GM23338 (cell line): ENCODE measurements around the gene FAM20C. TPM values are rescaled to one million over a fixed set of nuclear protein-coding genes. Genes with fewer than 3 reads are reported as not detected.

Experiments used
- ATAC-seq: fragments of 200-7000 bp; cut with Tn5 transposase; 3 replicates; pipeline ENCODE4 v1.9.1; 2020
- DNase-seq: peaks from one replicate; pipeline ENCODE4 v3.0.0-alpha.2; 2015; ENCODE audit warnings: low spot score
- H2AFZ ChIP-seq: fragments of 200-600 bp; sonication (generic); 2 replicates; pipeline ENCODE4 v1.8.0; 2016; ENCODE audit warnings: antibody characterized with exemption, mild to moderate bottlenecking, moderate library complexity
- H3F3A ChIP-seq: fragments of 200-600 bp; sonication (generic); replicated peaks from 2 replicates; pipeline ENCODE4 v1.8.0; 2017; ENCODE audit warnings: antibody characterized with exemption, mixed run types, low read depth
- H3K27ac ChIP-seq: fragments of 200-600 bp; sonication (generic); 2 replicates; pipeline ENCODE4 v1.6.1; 2016; ENCODE audit warnings: low read depth
- H3K27me3 ChIP-seq: fragments of 200-600 bp; sonication (generic); 2 replicates; pipeline ENCODE4 v1.8.0; 2016; ENCODE audit warnings: mild to moderate bottlenecking, mixed run types, moderate library complexity; ENCODE audit not compliant: insufficient read depth
- H3K36me3 ChIP-seq: fragments of 200-600 bp; sonication (generic); 2 replicates; pipeline ENCODE4 v1.8.0; 2016; ENCODE audit warnings: mild to moderate bottlenecking; ENCODE audit not compliant: insufficient read depth
- H3K4me1 ChIP-seq: fragments of 200-600 bp; sonication (generic); 2 replicates; pipeline ENCODE4 v1.8.0; 2016; ENCODE audit warnings: mild to moderate bottlenecking, moderate library complexity; ENCODE audit not compliant: insufficient read depth
- H3K4me2 ChIP-seq: fragments of 200-600 bp; sonication (generic); 2 replicates; pipeline ENCODE4 v1.7.1; 2017; ENCODE audit warnings: mixed run types
- H3K4me3 ChIP-seq: fragments of 200-600 bp; sonication (generic); 2 replicates; pipeline ENCODE4 v1.6.1; 2016; ENCODE audit warnings: mixed run types
- H3K79me2 ChIP-seq: fragments of 200-600 bp; sonication (generic); replicated peaks from 2 replicates; pipeline ENCODE4 v1.8.0; 2017; ENCODE audit warnings: mild to moderate bottlenecking; ENCODE audit not compliant: insufficient read depth
- H3K9me2 ChIP-seq: fragments of 200-600 bp; sonication (generic); 2 replicates; pipeline ENCODE4 v1.8.0; 2017; ENCODE audit not compliant: insufficient read depth
- H4K20me1 ChIP-seq: fragments of 200-600 bp; sonication (generic); replicated peaks from 2 replicates; pipeline ENCODE4 v1.8.0; 2017; ENCODE audit warnings: mild to moderate bottlenecking; ENCODE audit not compliant: insufficient read depth
- H3K27ac Mint-ChIP-seq: 2 replicates; pipeline ENCODE4 v1.8.0; 2020; ENCODE audit warnings: inconsistent platforms, mild to moderate bottlenecking, moderate library complexity, mixed read lengths
- H3K27me3 Mint-ChIP-seq: 3 replicates; pipeline ENCODE4 v1.8.0; 2022; ENCODE audit warnings: low read depth, mild to moderate bottlenecking, moderate library complexity, mixed read lengths, inconsistent platforms; ENCODE audit not compliant: insufficient read depth, poor library complexity
- H3K36me3 Mint-ChIP-seq: 3 replicates; pipeline ENCODE4 v1.8.0; 2021; ENCODE audit warnings: low read depth, mild to moderate bottlenecking, inconsistent platforms, moderate library complexity, mixed read lengths
- H3K4me1 Mint-ChIP-seq: 3 replicates; pipeline ENCODE4 v1.8.0; 2020; ENCODE audit warnings: mild to moderate bottlenecking, inconsistent platforms, mixed read lengths
- H3K4me3 Mint-ChIP-seq: 3 replicates; pipeline ENCODE4 v1.8.0; 2021; ENCODE audit warnings: moderate library complexity, mild to moderate bottlenecking, inconsistent platforms, mixed read lengths
- H3K9me3 Mint-ChIP-seq: 3 replicates; pipeline ENCODE4 v1.8.0; 2020; ENCODE audit warnings: moderate library complexity, mild to moderate bottlenecking, inconsistent platforms, mixed read lengths
- CTCF ChIP-seq, 2 experiments: fragments of 200-600 bp in 1 of 2; sonication (generic) in 1 of 2; conservative IDR thresholded peaks; 2 replicates each; pipeline versions ENCODE4 v1.5.1 to v1.6.1; 2016 to 2017; ENCODE audit warnings: antibody characterized with exemption in 2 of 2, low read depth in 2 of 2, mild to moderate bottlenecking in 2 of 2, moderate library complexity in 1 of 2
- ETS1 ChIP-seq: IDR thresholded peaks from 2 replicates; pipeline ENCODE4 v1.6.1; 2016; ENCODE audit warnings: antibody characterized with exemption
- EZH2 ChIP-seq: fragments of 200-600 bp; sonication (generic); IDR thresholded peaks from one replicate; pipeline ENCODE4 v1.8.0; 2017; ENCODE audit warnings: antibody characterized with exemption, mild to moderate bottlenecking, low read depth; ENCODE audit not compliant: unreplicated experiment
- EZH2phosphoT487 ChIP-seq: fragments of 200-600 bp; sonication (generic); IDR thresholded peaks from one replicate; pipeline ENCODE4 v1.8.1; 2018; ENCODE audit warnings: antibody characterized with exemption; ENCODE audit not compliant: unreplicated experiment
- NANOG ChIP-seq: IDR thresholded peaks from 2 replicates; pipeline ENCODE4 v1.6.1; 2016; ENCODE audit warnings: antibody characterized with exemption, borderline replicate concordance
- STAT1 ChIP-seq: IDR thresholded peaks from one replicate; pipeline ENCODE4 v1.6.1; 2016; ENCODE audit warnings: antibody characterized with exemption; ENCODE audit not compliant: unreplicated experiment
- ZNF331 ChIP-seq: fragments of 250-450 bp; sonication (Bioruptor Pico); IDR thresholded peaks from 2 replicates; pipeline ENCODE4 v1.5.0; 2020; ENCODE audit warnings: low read depth, mild to moderate bottlenecking, moderate library complexity
- polyA plus RNA-seq: library from polyadenylated mRNA; unstranded; fragments of >200 nt; fragmentation: Nextera tagmentation; extraction: Ambion mirVana; gene quantifications from 2 replicates; pipeline ENCODE4 v1.2.1, GENCODE V29; 2016
- total RNA-seq: library from RNA; depleted of rRNA; stranded (reverse); fragments of >200 nt; shearing (Covaris generic); gene quantifications from 2 replicates; pipeline ENCODE4 v1.2.3, GENCODE V29; 2014

The FAM20C gene
- total and polyA plus RNA-seq, 2 experiments from 2014 or later = 7.6 to 24.8 TPM

- Histone ChIP-seq H2AFZ (no peak overlapping the region), H4K20me1 (0 out of 2 replicates have a peak, but pooled peaks cover 4% of the 10 kb centered on the region), H3K4me3 (no peak overlapping the region), H3K27ac (0 out of 2 replicates have a peak overlapping the region, but pooled peaks have one; percentile 19), H3K4me2 (no peak overlapping the region), H3K27me3 (no peaks in the 10 kb centered on the region), H3K4me1 (no peaks in the 10 kb centered on the region), H3K36me3 (no peaks in the 10 kb centered on the region), H3K79me2 (no peaks in the 10 kb centered on the region), H3K9me2 (no peaks in the 10 kb centered on the region), H3F3A (no peaks in the 10 kb centered on the region)
- H3K9me3 Mint-ChIP-seq = no peaks in the 10 kb centered on the region
- TF ChIP-seq NANOG (no peak), CTCF (conservative IDR thresholded peaks at IDR 0.05; ENCODE audit: low read depth in 2 of 2) (peak; percentile 43 to 61)
- DNase-seq (peak; percentile 81), ATAC-seq (peak; percentile 90)
- no peak overlapping the region for H3K4me3 Mint-ChIP-seq
- peaks cover 11% of the 10 kb centered on the region for H3K4me1 Mint-ChIP-seq
- peaks cover 14% of the 10 kb centered on the region for H3K36me3 Mint-ChIP-seq
- peaks cover 7% of the 10 kb centered on the region for H3K27me3 Mint-ChIP-seq
- peak overlapping the region; percentile 64 for H3K27ac Mint-ChIP-seq
Observed at GRCh38 chr7:220151-220841, 27.9 kb downstream of the FAM20C start.

- no peak for DNase-seq
Observed at GRCh38 chr7:221978-222715, 29.8 kb downstream of the FAM20C start.

More at GRCh38 chr7:221978-222715, 29.8 kb downstream of the FAM20C start:
- peaks cover 7% of the 10 kb centered on the region for H3K27me3 Mint-ChIP-seq
- peak overlapping the region; percentile 56; the same call in 1 of the 2 replicates for H3K27ac Mint-ChIP-seq
- H3K27me3 ChIP-seq = no peaks in the 10 kb centered on the region
- H3K4me1 Mint-ChIP-seq = peaks cover 11% of the 10 kb centered on the region
- no peak overlapping the region for H2AFZ ChIP-seq
- H3K4me3 Mint-ChIP-seq = no peak overlapping the region
- H3K4me3 ChIP-seq = no peak overlapping the region
- H3K9me2 ChIP-seq = no peaks in the 10 kb centered on the region
- no peaks in the 10 kb centered on the region for H3K79me2 ChIP-seq
- H3K27ac ChIP-seq = no peak overlapping the region
- H3K36me3 Mint-ChIP-seq = peaks cover 18% of the 10 kb centered on the region
- no peaks in the 10 kb centered on the region for H3K4me1 ChIP-seq
- 0 out of 2 replicates have a peak, but pooled peaks cover 4% of the 10 kb centered on the region for H4K20me1 ChIP-seq
- no peak overlapping the region for H3K4me2 ChIP-seq
- H3F3A ChIP-seq = no peaks in the 10 kb centered on the region
- H3K9me3 Mint-ChIP-seq = no peaks in the 10 kb centered on the region
- no peak for TF ChIP-seq STAT1
- no peak for TF ChIP-seq NANOG
- no peak for TF ChIP-seq ZNF331
- no peak for TF ChIP-seq ETS1
- TF ChIP-seq EZH2phosphoT487 = no peak
- no peak for TF ChIP-seq EZH2
- ATAC-seq = no peak
- H3K36me3 ChIP-seq = no peaks in the 10 kb centered on the region
